WTC11 (cell line): Measurements from ENCODE around the gene PIP4K2A. TPM values are rescaled to one million over a fixed set of nuclear protein-coding genes. Genes with fewer than 3 reads are reported as not detected.

ENCODE experiments used
- ATAC-seq: fragments of 200-7000 bp; cut with Tn5 transposase; 2 replicates; pipeline ENCODE4 v1.10.0; 2021; ENCODE audit warnings: mild to moderate bottlenecking, moderate library complexity
- CTCF ChIA-PET: fragments of 300-600 bp; sonication (Branson Sonifier 250); formaldehyde crosslinking; loops from one replicate; lab custom pipeline; 2021; ENCODE audit warnings: antibody characterized with exemption; lab: Charles Lee
- POLR2A ChIA-PET: fragments of 350-600 bp; sonication (Branson Sonifier 250); formaldehyde crosslinking; loops from one replicate; lab custom pipeline; 2021; ENCODE audit warnings: antibody characterized with exemption; lab: Charles Lee
- DNase-seq: peaks from one replicate; pipeline ENCODE4 v3.0.0; 2021; ENCODE audit warnings: low spot score
- H3K27ac Mint-ChIP-seq: 2 replicates; pipeline ENCODE4 v1.8.0; 2021; ENCODE audit warnings: mixed read lengths
- H3K27me3 Mint-ChIP-seq: 2 replicates; pipeline ENCODE4 v1.8.0; 2021; ENCODE audit warnings: low read depth, mild to moderate bottlenecking, moderate library complexity, mixed read lengths
- H3K36me3 Mint-ChIP-seq: 2 replicates; pipeline ENCODE4 v1.8.0; 2021; ENCODE audit warnings: mixed read lengths
- H3K4me1 Mint-ChIP-seq: 2 replicates; pipeline ENCODE4 v1.8.0; 2022; ENCODE audit warnings: mixed read lengths
- H3K4me3 Mint-ChIP-seq: 2 replicates; pipeline ENCODE4 v1.8.0; 2021; ENCODE audit warnings: mild to moderate bottlenecking, moderate library complexity, mixed read lengths
- H3K9me3 Mint-ChIP-seq: 2 replicates; pipeline ENCODE4 v1.8.0; 2021; ENCODE audit warnings: mixed read lengths
- ARID4B ChIP-seq: sonication (generic); formaldehyde crosslinking; IDR thresholded peaks from 2 replicates; pipeline ENCODE4 v1.8.0; 2023; ENCODE audit warnings: missing genetic modification reagents, mild to moderate bottlenecking, borderline replicate concordance
- ATF1 ChIP-seq: sonication (generic); formaldehyde crosslinking; IDR thresholded peaks from 2 replicates; pipeline ENCODE4 v1.8.1; 2023; ENCODE audit warnings: mild to moderate bottlenecking, moderate library complexity, missing genetic modification reagents
- EMX1 ChIP-seq: fragments of 250-450 bp; sonication (Bioruptor Pico); IDR thresholded peaks from 2 replicates; pipeline ENCODE4 v1.8.0; 2021; ENCODE audit warnings: mild to moderate bottlenecking
- ETV6 ChIP-seq: sonication (generic); formaldehyde crosslinking; IDR thresholded peaks from 2 replicates; pipeline ENCODE4 v1.8.1; 2022; ENCODE audit warnings: mild to moderate bottlenecking, missing genetic modification reagents
- FOXJ3 ChIP-seq: sonication (generic); formaldehyde crosslinking; IDR thresholded peaks from 2 replicates; pipeline ENCODE4 v1.9.0; 2021; ENCODE audit warnings: missing genetic modification reagents, mild to moderate bottlenecking, borderline replicate concordance
- FOXP1 ChIP-seq: sonication (generic); formaldehyde crosslinking; IDR thresholded peaks from 2 replicates; pipeline ENCODE4 v1.8.0; 2022; ENCODE audit warnings: missing genetic modification reagents, mild to moderate bottlenecking, moderate library complexity, borderline replicate concordance
- FOXP4 ChIP-seq: sonication (generic); formaldehyde crosslinking; IDR thresholded peaks from 2 replicates; pipeline ENCODE4 v1.8.0; 2022; ENCODE audit warnings: mild to moderate bottlenecking, missing genetic modification reagents
- GABPB1 ChIP-seq: sonication (generic); formaldehyde crosslinking; IDR thresholded peaks from 2 replicates; pipeline ENCODE4 v1.8.1; 2023; ENCODE audit warnings: mild to moderate bottlenecking, missing genetic modification reagents
- MYBL2 ChIP-seq: sonication (generic); formaldehyde crosslinking; IDR thresholded peaks from 2 replicates; pipeline ENCODE4 v1.8.1; 2023; ENCODE audit warnings: mild to moderate bottlenecking, moderate library complexity, missing genetic modification reagents
- NFYB ChIP-seq: sonication (generic); formaldehyde crosslinking; conservative IDR thresholded peaks from 2 replicates; pipeline ENCODE4 v1.8.0; 2022; ENCODE audit warnings: low read depth, missing genetic modification reagents
- NR1H2 ChIP-seq: sonication (generic); formaldehyde crosslinking; IDR thresholded peaks from 2 replicates; pipeline ENCODE4 v1.9.0; 2021; ENCODE audit warnings: mild to moderate bottlenecking, moderate library complexity, missing genetic modification reagents
- RORB ChIP-seq: fragments of 250-450 bp; sonication (Bioruptor Pico); IDR thresholded peaks from 2 replicates; pipeline ENCODE4 v1.9.0; 2021; ENCODE audit warnings: mild to moderate bottlenecking
- TEAD1 ChIP-seq: sonication (generic); formaldehyde crosslinking; IDR thresholded peaks from 2 replicates; pipeline ENCODE4 v1.8.0; 2022; ENCODE audit warnings: mild to moderate bottlenecking, missing genetic modification reagents
- USF2 ChIP-seq: sonication (generic); formaldehyde crosslinking; IDR thresholded peaks from 2 replicates; pipeline ENCODE4 v1.8.1; 2023; ENCODE audit warnings: mild to moderate bottlenecking, missing genetic modification reagents, moderate library complexity
- ZNF263 ChIP-seq: sonication (generic); formaldehyde crosslinking; IDR thresholded peaks from 2 replicates; pipeline ENCODE4 v1.8.1; 2022; ENCODE audit warnings: low read depth, mild to moderate bottlenecking, moderate library complexity, missing genetic modification reagents
- ZNF416 ChIP-seq: fragments of 250-450 bp; sonication (Bioruptor Pico); IDR thresholded peaks from 2 replicates; pipeline ENCODE4 v1.9.0; 2021; ENCODE audit warnings: mild to moderate bottlenecking, inconsistent platforms
- total RNA-seq: library from RNA; stranded (reverse); gene quantifications from 3 replicates; pipeline ENCODE4 v1.2.3, GENCODE V29; 2021
- TF ChIP-seq, protein P1 (sequence below): sonication (generic); formaldehyde crosslinking; IDR thresholded peaks from 2 replicates; pipeline ENCODE4 v1.8.0; 2022; ENCODE audit warnings: mild to moderate bottlenecking, missing genetic modification reagents
- TF ChIP-seq, protein P2 (sequence below): sonication (generic); formaldehyde crosslinking; IDR thresholded peaks from 2 replicates; pipeline ENCODE4 v1.8.1; 2023; ENCODE audit warnings: mild to moderate bottlenecking, moderate library complexity, missing genetic modification reagents
- TF ChIP-seq, protein P3 (sequence below): sonication (generic); formaldehyde crosslinking; IDR thresholded peaks from 2 replicates; pipeline ENCODE4 v1.8.0; 2023; ENCODE audit warnings: missing genetic modification reagents

Gene PIP4K2A
- total RNA-seq, 1 experiment from 2014 or later, result 47.5 TPM

DNA sequence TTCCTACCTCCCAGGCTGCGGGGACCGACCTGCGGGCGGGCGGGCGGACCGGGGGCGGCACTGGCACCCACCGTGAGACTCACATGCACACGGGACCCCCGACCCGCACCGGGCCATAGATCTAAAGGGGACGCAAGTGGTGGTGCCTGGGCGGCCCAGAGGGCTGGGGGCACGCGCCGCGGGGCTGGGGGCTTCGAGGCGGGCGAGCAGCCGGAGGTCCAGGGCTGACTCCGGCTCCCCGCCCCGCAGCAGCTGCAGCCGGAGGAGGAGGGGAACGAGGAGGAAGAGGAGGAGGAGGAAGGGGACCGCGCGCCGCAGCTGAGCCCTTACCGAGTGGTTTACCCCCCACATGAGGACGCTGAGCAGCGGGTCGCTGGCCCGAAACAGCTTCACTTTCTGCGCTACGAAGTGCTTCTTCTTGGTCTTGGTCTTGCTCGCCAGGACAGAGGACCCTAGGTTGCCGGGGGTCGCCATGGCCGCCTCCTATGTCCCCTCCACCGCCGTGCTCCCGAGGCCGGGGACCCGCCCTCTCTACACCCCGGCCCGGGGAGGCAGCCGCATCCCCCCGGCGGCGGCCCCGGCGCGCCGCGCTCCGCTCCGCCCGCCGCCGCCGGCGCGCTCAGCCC is 412 bp downstream of the PIP4K2A start:
- TF ChIP-seq ARID4B (CRISPR knock-in tag) (peak; percentile 25; the same call in 1 of the 2 replicates), RORB (CRISPR knock-in tag) (no peak), ZNF263 (CRISPR knock-in tag) (peak; percentile 63; the same call in 1 of the 2 replicates), FOXP4 (CRISPR knock-in tag) (no peak), ATF1 (CRISPR knock-in tag) (peak; percentile 45; the same call in 1 of the 2 replicates), USF2 (CRISPR knock-in tag) (0 out of 2 replicates have a peak, but pooled peaks have one; percentile 7), FOXP1 (CRISPR knock-in tag) (0 out of 2 replicates have a peak, but pooled peaks have one; percentile 18), TEAD1 (peak; percentile 37; the same call in 1 of the 2 replicates)
- TF ChIP-seq, protein P1, sequence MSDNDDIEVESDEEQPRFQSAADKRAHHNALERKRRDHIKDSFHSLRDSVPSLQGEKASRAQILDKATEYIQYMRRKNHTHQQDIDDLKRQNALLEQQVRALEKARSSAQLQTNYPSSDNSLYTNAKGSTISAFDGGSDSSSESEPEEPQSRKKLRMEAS (CRISPR knock-in tag), result 0 out of 2 replicates have a peak, but pooled peaks have one; percentile 37
- TF ChIP-seq, protein P2, sequence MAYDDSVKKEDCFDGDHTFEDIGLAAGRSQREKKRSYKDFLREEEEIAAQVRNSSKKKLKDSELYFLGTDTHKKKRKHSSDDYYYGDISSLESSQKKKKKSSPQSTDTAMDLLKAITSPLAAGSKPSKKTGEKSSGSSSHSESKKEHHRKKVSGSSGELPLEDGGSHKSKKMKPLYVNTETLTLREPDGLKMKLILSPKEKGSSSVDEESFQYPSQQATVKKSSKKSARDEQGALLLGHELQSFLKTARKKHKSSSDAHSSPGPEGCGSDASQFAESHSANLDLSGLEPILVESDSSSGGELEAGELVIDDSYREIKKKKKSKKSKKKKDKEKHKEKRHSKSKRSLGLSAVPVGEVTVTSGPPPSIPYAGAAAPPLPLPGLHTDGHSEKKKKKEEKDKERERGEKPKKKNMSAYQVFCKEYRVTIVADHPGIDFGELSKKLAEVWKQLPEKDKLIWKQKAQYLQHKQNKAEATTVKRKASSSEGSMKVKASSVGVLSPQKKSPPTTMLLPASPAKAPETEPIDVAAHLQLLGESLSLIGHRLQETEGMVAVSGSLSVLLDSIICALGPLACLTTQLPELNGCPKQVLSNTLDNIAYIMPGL, result no peak; the same call in 1 of the 2 replicates
- CTCF ChIA-PET, result no interaction called here
- peak overlapping the region; percentile 77 for H3K4me3 Mint-ChIP-seq
- H3K4me1 Mint-ChIP-seq, result peaks cover 32% of the 10 kb centered on the region
- peaks cover 9% of the 10 kb centered on the region for H3K27me3 Mint-ChIP-seq
- no peak overlapping the region for H3K27ac Mint-ChIP-seq
- DNase-seq (peak; percentile 18), ATAC-seq (peak; percentile 11; the same call in 1 of the 2 replicates)
- no peaks in the 10 kb centered on the region for H3K9me3 Mint-ChIP-seq
- POLR2A ChIA-PET, result interaction anchor here (1.2 kb wide), 1 partner anchor 41 kb away, joined by 3 read pairs; no protein-coding TSS in a partner anchor
- no peaks in the 10 kb centered on the region for H3K36me3 Mint-ChIP-seq

DNA sequence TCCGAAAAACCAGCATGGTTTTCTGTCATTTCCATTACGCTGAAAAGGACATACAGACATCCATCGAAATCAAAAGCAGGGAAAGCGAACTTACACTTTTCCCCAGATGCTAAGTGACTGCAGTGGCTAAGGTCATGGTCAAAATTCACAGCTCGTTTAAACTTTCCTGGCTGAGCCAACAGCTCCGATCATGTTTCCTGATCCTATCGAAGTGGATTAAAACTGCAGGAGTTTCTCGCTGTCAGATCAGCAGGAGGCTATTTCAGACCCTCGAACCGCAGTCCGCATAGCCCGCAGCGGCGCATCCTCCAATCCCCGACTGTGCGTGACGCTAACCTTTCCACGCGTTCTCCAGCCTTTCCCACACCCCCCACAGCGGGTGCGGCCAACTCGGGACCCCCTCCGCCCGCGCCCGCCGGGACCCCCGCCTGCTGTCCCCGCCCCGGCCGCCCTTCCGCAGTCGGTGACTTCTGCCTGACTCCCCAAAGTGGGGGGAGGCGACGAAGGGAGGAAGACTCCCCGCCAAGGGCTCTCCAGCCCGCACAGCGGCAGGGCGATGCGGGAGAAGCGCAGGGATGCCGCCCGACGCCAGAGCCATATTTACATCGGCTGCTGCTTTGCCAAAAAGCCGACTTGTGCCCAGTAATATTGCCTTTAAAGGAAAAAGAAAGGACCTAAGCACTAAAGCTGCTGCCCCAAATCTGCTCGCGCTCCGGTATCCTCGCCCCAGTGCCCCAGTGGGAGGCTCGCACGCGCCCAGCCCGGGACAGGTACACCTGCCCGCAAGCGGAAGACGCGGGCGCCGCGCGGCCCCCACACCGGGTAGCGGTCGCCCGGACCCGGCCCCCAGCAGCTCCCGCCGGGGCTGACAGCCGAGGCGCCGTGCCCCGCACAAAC is 1.2 kb downstream of the PIP4K2A start:
- no peak overlapping the region for H3K27ac Mint-ChIP-seq
- DNase-seq (peak; percentile 28), ATAC-seq (peak; percentile 14)
- peaks cover 9% of the 10 kb centered on the region for H3K27me3 Mint-ChIP-seq
- CTCF ChIA-PET, result interaction anchor here (1.0 kb wide), 1 partner anchor 27 kb away, joined by 4 read pairs; no protein-coding TSS in a partner anchor
- POLR2A ChIA-PET, result interaction anchor here (1.2 kb wide), 1 partner anchor 41 kb away, joined by 3 read pairs; no protein-coding TSS in a partner anchor
- H3K4me1 Mint-ChIP-seq, result peaks cover 35% of the 10 kb centered on the region
- no peaks in the 10 kb centered on the region for H3K9me3 Mint-ChIP-seq
- H3K4me3 Mint-ChIP-seq, result peak overlapping the region; percentile 77
- no peaks in the 10 kb centered on the region for H3K36me3 Mint-ChIP-seq
- TF ChIP-seq, protein P2, result 0 out of 2 replicates have a peak, but pooled peaks have one; percentile 39
- 0 out of 2 replicates have a peak, but pooled peaks have one; percentile 2 for TF ChIP-seq MYBL2 (CRISPR knock-in tag)
- TF ChIP-seq ZNF416 (CRISPR knock-in tag), result no peak
- TF ChIP-seq FOXJ3, result no peak
- TF ChIP-seq, protein P3, sequence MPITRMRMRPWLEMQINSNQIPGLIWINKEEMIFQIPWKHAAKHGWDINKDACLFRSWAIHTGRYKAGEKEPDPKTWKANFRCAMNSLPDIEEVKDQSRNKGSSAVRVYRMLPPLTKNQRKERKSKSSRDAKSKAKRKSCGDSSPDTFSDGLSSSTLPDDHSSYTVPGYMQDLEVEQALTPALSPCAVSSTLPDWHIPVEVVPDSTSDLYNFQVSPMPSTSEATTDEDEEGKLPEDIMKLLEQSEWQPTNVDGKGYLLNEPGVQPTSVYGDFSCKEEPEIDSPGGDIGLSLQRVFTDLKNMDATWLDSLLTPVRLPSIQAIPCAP (CRISPR knock-in tag), result no peak
- no peak for TF ChIP-seq EMX1 (CRISPR knock-in tag)
- no peak for TF ChIP-seq NFYB (CRISPR knock-in tag)
- TF ChIP-seq NR1H2 (CRISPR knock-in tag), result no peak
- 0 out of 2 replicates have a peak, but pooled peaks have one; percentile 20 for TF ChIP-seq ETV6 (CRISPR knock-in tag)
- no peak for TF ChIP-seq GABPB1
